Activated B cell treated with CpG ODN at 0.5 μM for 24 hours (primary cell): ENCODE results near the gene MTG2. TPM values are rescaled to one million over a fixed set of nuclear protein-coding genes. Genes with fewer than 3 reads are reported as not detected.

Experiments used
- ATAC-seq: fragments of 200-7000 bp; cut with Tn5 transposase; one replicate; pipeline ENCODE4 v1.10.0; 2021; ENCODE audit warnings: low read depth, mild to moderate bottlenecking, moderate library complexity
- CTCF ChIA-PET: fragments of 350-600 bp; sonication (Branson Sonifier 250); formaldehyde crosslinking; loops from one replicate; lab custom pipeline; 2021; ENCODE audit warnings: antibody characterized with exemption; lab: Charles Lee
- POLR2A ChIA-PET: fragments of 350-600 bp; sonication (Branson Sonifier 250); formaldehyde crosslinking; loops from one replicate; lab custom pipeline; 2021; ENCODE audit warnings: antibody characterized with exemption; lab: Charles Lee
- DNase-seq: peaks from one replicate; pipeline ENCODE4 v3.0.0; 2022
- H3K27ac Mint-ChIP-seq: one replicate; pipeline ENCODE4 v1.8.0; 2020; ENCODE audit warnings: mixed read lengths
- H3K27me3 Mint-ChIP-seq: one replicate; pipeline ENCODE4 v1.8.0; 2021; ENCODE audit warnings: mixed read lengths
- H3K36me3 Mint-ChIP-seq: one replicate; pipeline ENCODE4 v1.8.0; 2021; ENCODE audit warnings: low read depth, mixed read lengths
- H3K4me1 Mint-ChIP-seq: one replicate; pipeline ENCODE4 v1.8.0; 2021; ENCODE audit warnings: mixed read lengths
- H3K4me3 Mint-ChIP-seq: one replicate; pipeline ENCODE4 v1.8.0; 2020; ENCODE audit warnings: mild to moderate bottlenecking, mixed read lengths
- H3K9me3 Mint-ChIP-seq: one replicate; pipeline ENCODE4 v1.8.0; 2020; ENCODE audit warnings: mixed read lengths
- CTCF ChIP-seq: fragments of 200-600 bp; IDR thresholded peaks from one replicate; pipeline ENCODE4 v1.8.0; 2022; ENCODE audit warnings: antibody characterized with exemption, mild to moderate bottlenecking
- intact Hi-C: fragments of 100-400 bp; cut with micrococcal nuclease; formaldehyde crosslinking; loops from one replicate; pipeline ENCODE4 v1.15.1; 2024
- total RNA-seq: library from RNA; stranded (reverse); gene quantifications from 2 replicates; pipeline ENCODE4 v1.2.3, GENCODE V29; 2022

Gene MTG2
- total RNA-seq, 1 donor from 2014 or later = 46.8 TPM

GRCh38 chr20:62198496-62198895 is 15.7 kb downstream of the MTG2 start:
- ChIA-PET CTCF (no interaction called here), POLR2A (no interaction called here)
- peaks cover 65% of the 10 kb centered on the region for H3K36me3 Mint-ChIP-seq
- DNase-seq = no peak
- no peak overlapping the region for H3K4me3 Mint-ChIP-seq
- no peaks in the 10 kb centered on the region for H3K27me3 Mint-ChIP-seq
- no peak overlapping the region for H3K27ac Mint-ChIP-seq
- intact Hi-C loops = no loop called here
- peaks cover 33% of the 10 kb centered on the region for H3K4me1 Mint-ChIP-seq
- no peaks in the 10 kb centered on the region for H3K9me3 Mint-ChIP-seq
- no peak for ATAC-seq
- no peak for TF ChIP-seq CTCF

- DNase-seq = no peak
- CTCF ChIA-PET = no interaction called here
- ATAC-seq = no peak
- no peak overlapping the region for H3K4me3 Mint-ChIP-seq
- H3K27me3 Mint-ChIP-seq = no peaks in the 10 kb centered on the region
- peaks cover 35% of the 10 kb centered on the region for H3K4me1 Mint-ChIP-seq
- TF ChIP-seq CTCF = no peak
- POLR2A ChIA-PET = no interaction called here
- H3K27ac Mint-ChIP-seq = no peak overlapping the region
- intact Hi-C loops = no loop called here
- peaks cover 63% of the 10 kb centered on the region for H3K36me3 Mint-ChIP-seq
- no peaks in the 10 kb centered on the region for H3K9me3 Mint-ChIP-seq
Observed at GRCh38 chr20:62198931-62199330, 16.1 kb downstream of the MTG2 start.

GRCh38 chr20:62200491-62201172 is 17.8 kb downstream of the MTG2 start:
- intact Hi-C loops = loop anchor here (5.0 kb wide), 1 partner anchor 37 kb away; the partner anchor contains the start of gene OSBPL2
- ATAC-seq = no peak
- Mint-ChIP-seq H3K4me3 (no peak overlapping the region), H3K36me3 (peaks cover 55% of the 10 kb centered on the region), H3K27ac (no peak overlapping the region), H3K9me3 (no peaks in the 10 kb centered on the region), H3K27me3 (no peaks in the 10 kb centered on the region), H3K4me1 (peaks cover 33% of the 10 kb centered on the region)
- ChIA-PET CTCF (no interaction called here), POLR2A (no interaction called here)
- no peak for TF ChIP-seq CTCF
- no peak for DNase-seq

- peaks cover 33% of the 10 kb centered on the region for H3K4me1 Mint-ChIP-seq
- POLR2A ChIA-PET = interaction anchor here (1.0 kb wide), 1 partner anchor 36 kb away, joined by 3 read pairs; no protein-coding TSS in a partner anchor
- peaks cover 50% of the 10 kb centered on the region for H3K36me3 Mint-ChIP-seq
- CTCF ChIA-PET = interaction anchor here (0.6 kb wide), 1 partner anchor 77 kb away, joined by 3 read pairs; no protein-coding TSS in a partner anchor
- H3K9me3 Mint-ChIP-seq = no peaks in the 10 kb centered on the region
- no peak for DNase-seq
- TF ChIP-seq CTCF = no peak
- H3K27ac Mint-ChIP-seq = peak overlapping the region; percentile 21
- H3K27me3 Mint-ChIP-seq = no peaks in the 10 kb centered on the region
- ATAC-seq = peak; percentile 83
- peak overlapping the region; percentile 75 for H3K4me3 Mint-ChIP-seq
- intact Hi-C loops = loop anchor here (5.0 kb wide), 1 partner anchor 36 kb away; the partner anchor contains the start of gene OSBPL2
Observed at GRCh38 chr20:62201173-62202082, 18.6 kb downstream of the MTG2 start.

- H3K4me3 Mint-ChIP-seq = peak overlapping the region; percentile 75
- H3K27ac Mint-ChIP-seq = no peak overlapping the region
- no peak for DNase-seq
- ChIA-PET POLR2A (interaction anchor here (0.6 to 1.0 kb wide), 2 partner anchors 9 to 36 kb away, joined by 3 read pairs; no protein-coding TSS in a partner anchor), CTCF (interaction anchor here (0.6 kb wide), 1 partner anchor 78 kb away, joined by 3 read pairs; no protein-coding TSS in a partner anchor)
- H3K9me3 Mint-ChIP-seq = no peaks in the 10 kb centered on the region
- H3K4me1 Mint-ChIP-seq = peaks cover 33% of the 10 kb centered on the region
- H3K36me3 Mint-ChIP-seq = peaks cover 50% of the 10 kb centered on the region
- no peaks in the 10 kb centered on the region for H3K27me3 Mint-ChIP-seq
- intact Hi-C loops = loop anchor here (5.0 kb wide), 1 partner anchor 35 kb away; the partner anchor contains the start of gene OSBPL2
- peak; percentile 19 for ATAC-seq
- no peak for TF ChIP-seq CTCF
Observed at GRCh38 chr20:62202083-62202395, 19.2 kb downstream of the MTG2 start.
